ENCODE results near the gene OLFML2B.

The OLFML2B gene

GRCh38 chr1:161972828-161973227 is 50.8 kb downstream of the OLFML2B start:
- in situ Hi-C loops (cut with MboI; ENCODE audit: low pct_unique_long_range_greater_than_20kb, low sequenced_read_pairs, unreplicated experiment) = no loop called here
- DNase-seq (ENCODE audit: low spot score) = no peak
- no peak for TF ChIP-seq CTCF (IDR thresholded peaks at IDR 0.05; ENCODE audit: extremely low read depth, insufficient read depth, missing control alignments)

- no peak for TF ChIP-seq CTCF (IDR thresholded peaks at IDR 0.05; ENCODE audit: extremely low read depth, insufficient read depth, missing control alignments)
- DNase-seq (ENCODE audit: low spot score) = no peak
- in situ Hi-C loops (cut with MboI; ENCODE audit: low pct_unique_long_range_greater_than_20kb, low sequenced_read_pairs, unreplicated experiment) = no loop called here
Measured at GRCh38 chr1:161970633-161971032, 53.0 kb downstream of the OLFML2B start.

GRCh38 chr1:161970036-161970435 is 53.6 kb downstream of the OLFML2B start:
- no peak for TF ChIP-seq CTCF (IDR thresholded peaks at IDR 0.05; ENCODE audit: extremely low read depth, insufficient read depth, missing control alignments)
- in situ Hi-C loops (cut with MboI; ENCODE audit: low pct_unique_long_range_greater_than_20kb, low sequenced_read_pairs, unreplicated experiment) = no loop called here
- DNase-seq (ENCODE audit: low spot score) = no peak

GRCh38 chr1:161966067-161966466 is 57.6 kb downstream of the OLFML2B start:
- DNase-seq (ENCODE audit: low spot score) = no peak
- no peak for TF ChIP-seq CTCF (IDR thresholded peaks at IDR 0.05; ENCODE audit: extremely low read depth, insufficient read depth, missing control alignments)
- in situ Hi-C loops (cut with MboI; ENCODE audit: low pct_unique_long_range_greater_than_20kb, low sequenced_read_pairs, unreplicated experiment) = no loop called here

- in situ Hi-C loops (cut with MboI; ENCODE audit: low pct_unique_long_range_greater_than_20kb, low sequenced_read_pairs, unreplicated experiment) = no loop called here
- peak; percentile 72 for DNase-seq (ENCODE audit: low spot score)
- TF ChIP-seq CTCF (IDR thresholded peaks at IDR 0.05; ENCODE audit: extremely low read depth, insufficient read depth, missing control alignments) = no peak
Measured at GRCh38 chr1:161962091-161962887, 61.4 kb downstream of the OLFML2B start.

GRCh38 chr1:161958425-161958824 is 65.2 kb downstream of the OLFML2B start:
- in situ Hi-C loops (cut with MboI; ENCODE audit: low pct_unique_long_range_greater_than_20kb, low sequenced_read_pairs, unreplicated experiment) = no loop called here
- no peak for TF ChIP-seq CTCF (IDR thresholded peaks at IDR 0.05; ENCODE audit: extremely low read depth, insufficient read depth, missing control alignments)
- no peak for DNase-seq (ENCODE audit: low spot score)

Data from GM13977 (cell line).